K562 (cell line): Measurements from ENCODE around the gene APC2. TPM values are rescaled to one million over a fixed set of nuclear protein-coding genes. Genes with fewer than 3 reads are reported as not detected.

Experiments
- CTCFL ChIP-seq: IDR thresholded peaks from 2 replicates; pipeline ENCODE4 v1.6.1; 2011; ENCODE audit warnings: borderline replicate concordance, low read depth, mild to moderate bottlenecking, moderate library complexity, low read length; ENCODE audit not compliant: insufficient read depth, poor library complexity, severe bottlenecking
- ILK ChIP-seq: fragments of 450-650 bp; IDR thresholded peaks from 2 replicates; pipeline ENCODE4 v1.6.1; 2016; ENCODE audit warnings: missing genetic modification characterization, low read depth, mild to moderate bottlenecking, missing compliant biosample characterization, moderate library complexity, borderline replicate concordance
- MECOM ChIP-seq: fragments of 250-450 bp; sonication (Bioruptor Pico); IDR thresholded peaks from 2 replicates; pipeline ENCODE4 v1.8.0; 2022; ENCODE audit warnings: inconsistent platforms
- NFE2L1 ChIP-seq: fragments of 450-650 bp; IDR thresholded peaks from 2 replicates; pipeline ENCODE4 v1.6.1; 2016; ENCODE audit warnings: missing genetic modification characterization, low read depth, mild to moderate bottlenecking, missing compliant biosample characterization, moderate library complexity, borderline replicate concordance
- PHB2 ChIP-seq: fragments of 450-650 bp; IDR thresholded peaks from 2 replicates; pipeline ENCODE4 v1.6.1; 2017; ENCODE audit warnings: low read depth
- RAD21 ChIP-seq, 2 experiments: fragments of 250-450 bp in 1 of 2; fragments of 450-650 bp in 1 of 2; sonication (Bioruptor Pico) in 1 of 2; formaldehyde crosslinking in 1 of 2; IDR thresholded peaks in 1 of 2; conservative IDR thresholded peaks in 1 of 2; 2 replicates each; pipeline versions ENCODE4 v1.4.0 to v1.8.0; 2020 to 2022; ENCODE audit warnings: mild to moderate bottlenecking in 2 of 2, moderate library complexity in 1 of 2
- RB1 ChIP-seq: fragments of 450-650 bp; IDR thresholded peaks from 2 replicates; pipeline ENCODE4 v1.6.1; 2017; ENCODE audit warnings: low read depth, mild to moderate bottlenecking
- RBM39 ChIP-seq: fragments of 200-400 bp; formaldehyde crosslinking; optimal IDR thresholded peaks from 2 replicates; pipeline ENCODE3; 2018; ENCODE audit warnings: low read depth, low read length
- SIRT6 ChIP-seq: IDR thresholded peaks from one replicate; pipeline ENCODE4 v1.6.1; 2012; ENCODE audit warnings: low read depth, mild to moderate bottlenecking, control low read depth, inconsistent platforms, low read length, moderate library complexity
- SMAD4 ChIP-seq: fragments of 250-450 bp; sonication (Bioruptor Pico); conservative IDR thresholded peaks from 2 replicates; pipeline ENCODE4 v1.8.0; 2021; ENCODE audit warnings: inconsistent platforms, mild to moderate bottlenecking, moderate library complexity
- ZNF124 ChIP-seq: sonication (generic); formaldehyde crosslinking; IDR thresholded peaks from 2 replicates; pipeline ENCODE4 v1.8.1; 2022; ENCODE audit warnings: missing genetic modification reagents
- ZNF133 ChIP-seq: fragments of 250-450 bp; sonication (Bioruptor Pico); IDR thresholded peaks from 2 replicates; pipeline ENCODE4 v1.4.0; 2020; ENCODE audit warnings: mild to moderate bottlenecking
- ZNF140 ChIP-seq: fragments of 250-450 bp; sonication (Bioruptor Pico); IDR thresholded peaks from 2 replicates; pipeline ENCODE4 v1.8.0; 2021; ENCODE audit warnings: moderate library complexity, mild to moderate bottlenecking, inconsistent platforms
- ZNF395 ChIP-seq: fragments of 200-800 bp; sonication (Bioruptor generic); IDR thresholded peaks from 2 replicates; pipeline ENCODE4 v1.6.1; 2017; ENCODE audit warnings: missing genetic modification characterization, missing compliant biosample characterization
- ZNF57 ChIP-seq: fragments of 450-650 bp; formaldehyde crosslinking; IDR thresholded peaks from 2 replicates; pipeline ENCODE4 v1.4.0; 2020; ENCODE audit warnings: mild to moderate bottlenecking, moderate library complexity
- ZNF780A ChIP-seq: fragments of 250-450 bp; sonication (Bioruptor Pico); IDR thresholded peaks from 2 replicates; pipeline ENCODE4 v1.5.0; 2021; ENCODE audit warnings: mild to moderate bottlenecking
- polyA plus RNA-seq, 8 experiments: library from polyadenylated mRNA; depleted of rRNA in 4 of 8; stranded (reverse) in 5 of 8; unstranded in 3 of 8; fragments of >200 nt; fragmentation: Nextera tagmentation in 2 of 8; fragmentation: Illumina TruSeq in 1 of 8; extraction: Ambion mirVana in 2 of 8; extraction: Trizol in 1 of 8; gene quantifications; 2 replicates each; pipeline versions ENCODE4 v1.2.1 to v1.2.3, GENCODE V29; 2011 to 2014; ENCODE audit warnings: inconsistent platforms in 1 of 8, missing spikeins in 1 of 8
- total RNA-seq, 7 experiments: library from RNA; depleted of rRNA in 6 of 7; stranded (reverse); fragments of >200 nt in 6 of 7; fragmentation: Illumina TruSeq in 2 of 7; extraction: Trizol in 2 of 7; gene quantifications; 2 replicates each; pipeline versions ENCODE4 v1.2.1 to v1.2.3, GENCODE V29; 2011 to 2021; ENCODE audit warnings: low replicate concordance in 1 of 7
- TF ChIP-seq, protein P1 (sequence below), 2 experiments: fragments of 200-800 bp in 1 of 2; sonication (Bioruptor generic) in 1 of 2; sonication (generic) in 1 of 2; formaldehyde crosslinking in 1 of 2; IDR thresholded peaks in 1 of 2; conservative IDR thresholded peaks in 1 of 2; 2 replicates each; pipeline versions ENCODE4 v1.5.0 to v1.6.1; 2016 to 2020; ENCODE audit warnings: missing compliant biosample characterization in 1 of 2, missing genetic modification characterization in 1 of 2, missing genetic modification reagents in 1 of 2
- TF ChIP-seq, protein P2 (sequence below): fragments of 250-450 bp; sonication (Bioruptor Pico); IDR thresholded peaks from 2 replicates; pipeline ENCODE4 v1.4.0; 2020; ENCODE audit warnings: borderline replicate concordance

APC2 gene
- total and polyA plus RNA-seq, 9 of the 15 experiments (the other 6 are each of a cell fraction or from before 2014, with no cell fraction given) = 0.01 to 0.40 (median 0.05) TPM; not detected in 3

- TF ChIP-seq RAD21 (CRISPR knock-in tag; conservative IDR thresholded peaks at IDR 0.05 in 1 of 2, IDR thresholded peaks at IDR 0.05 in 1 of 2) = no peak
- no peak for TF ChIP-seq ZNF780A
- TF ChIP-seq, protein P1, sequence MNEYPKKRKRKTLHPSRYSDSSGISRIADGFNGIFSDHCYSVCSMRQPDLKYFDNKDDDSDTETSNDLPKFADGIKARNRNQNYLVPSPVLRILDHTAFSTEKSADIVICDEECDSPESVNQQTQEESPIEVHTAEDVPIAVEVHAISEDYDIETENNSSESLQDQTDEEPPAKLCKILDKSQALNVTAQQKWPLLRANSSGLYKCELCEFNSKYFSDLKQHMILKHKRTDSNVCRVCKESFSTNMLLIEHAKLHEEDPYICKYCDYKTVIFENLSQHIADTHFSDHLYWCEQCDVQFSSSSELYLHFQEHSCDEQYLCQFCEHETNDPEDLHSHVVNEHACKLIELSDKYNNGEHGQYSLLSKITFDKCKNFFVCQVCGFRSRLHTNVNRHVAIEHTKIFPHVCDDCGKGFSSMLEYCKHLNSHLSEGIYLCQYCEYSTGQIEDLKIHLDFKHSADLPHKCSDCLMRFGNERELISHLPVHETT (CRISPR knock-in tag; conservative IDR thresholded peaks at IDR 0.05 in 1 of 2, IDR thresholded peaks at IDR 0.05 in 1 of 2) = no peak
- TF ChIP-seq ZNF124 = no peak
- no peak for TF ChIP-seq SIRT6
- TF ChIP-seq ILK (tag) = no peak
- no peak for TF ChIP-seq ZNF57
- TF ChIP-seq CTCFL = no peak
- TF ChIP-seq, protein P2, sequence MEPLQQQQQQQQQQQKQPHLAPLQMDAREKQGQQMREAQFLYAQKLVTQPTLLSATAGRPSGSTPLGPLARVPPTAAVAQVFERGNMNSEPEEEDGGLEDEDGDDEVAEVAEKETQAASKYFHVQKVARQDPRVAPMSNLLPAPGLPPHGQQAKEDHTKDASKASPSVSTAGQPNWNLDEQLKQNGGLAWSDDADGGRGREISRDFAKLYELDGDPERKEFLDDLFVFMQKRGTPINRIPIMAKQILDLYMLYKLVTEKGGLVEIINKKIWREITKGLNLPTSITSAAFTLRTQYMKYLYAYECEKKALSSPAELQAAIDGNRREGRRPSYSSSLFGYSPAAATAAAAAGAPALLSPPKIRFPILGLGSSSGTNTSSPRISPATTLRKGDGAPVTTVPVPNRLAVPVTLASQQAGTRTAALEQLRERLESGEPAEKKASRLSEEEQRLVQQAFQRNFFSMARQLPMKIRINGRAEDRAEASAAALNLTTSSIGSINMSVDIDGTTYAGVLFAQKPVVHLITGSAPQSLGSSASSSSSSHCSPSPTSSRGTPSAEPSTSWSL (CRISPR knock-in tag) = no peak
- TF ChIP-seq RB1 = peak; percentile 78
- no peak for TF ChIP-seq ZNF395 (CRISPR knock-in tag)
- TF ChIP-seq MECOM (CRISPR knock-in tag) = no peak
- TF ChIP-seq PHB2 = no peak
- no peak for TF ChIP-seq NFE2L1 (tag)
- TF ChIP-seq ZNF133 (CRISPR knock-in tag) = no peak
- TF ChIP-seq RBM39 = no peak
- TF ChIP-seq SMAD4 (CRISPR knock-in tag) = 0 out of 2 replicates have a peak, but pooled peaks have one; percentile 6
- no peak for TF ChIP-seq ZNF140 (CRISPR knock-in tag)
These were observed 40.6 kb downstream of the APC2 start, which contains the start of gene PCSK4 (continued) for GRCh38 chr19:1490311-1491113.
